Natural killer cell (primary cell): ENCODE results near the gene HELZ. TPM values are rescaled to one million over a fixed set of nuclear protein-coding genes. Genes with fewer than 3 reads are reported as not detected.

ENCODE experiments used
- ATAC-seq, 3 donors: fragments of 150-1000 bp in 2 of 3; fragments of 200-7000 bp in 1 of 3; cut with Tn5 transposase; 1 replicate in 1 of 3; 2 replicates in 2 of 3; pipeline ENCODE4 v1.10.0; 2021; ENCODE audit warnings: mild to moderate bottlenecking in 2 of 3, moderate library complexity in 2 of 3
- DNase-seq, 2 donors: peaks; one replicate each; pipeline versions ENCODE4 v3.0.0 to v3.0.0-alpha.2; 2013 to 2021; ENCODE audit warnings: mixed read lengths in 1 of 2
- H3K27ac ChIP-seq: one replicate; pipeline ENCODE4 v1.5.1; 2013; ENCODE audit warnings: mild to moderate bottlenecking, low read length
- H3K27me3 ChIP-seq: one replicate; pipeline ENCODE4 v1.6.1; 2013; ENCODE audit warnings: low read length; ENCODE audit not compliant: control insufficient read depth, insufficient read depth
- H3K36me3 ChIP-seq: one replicate; pipeline ENCODE4 v1.6.1; 2013; ENCODE audit warnings: low read length; ENCODE audit not compliant: control insufficient read depth, insufficient read depth
- H3K4me1 ChIP-seq: one replicate; pipeline ENCODE4 v1.6.1; 2013; ENCODE audit warnings: low read length; ENCODE audit not compliant: control insufficient read depth, insufficient read depth
- H3K4me3 ChIP-seq: one replicate; pipeline ENCODE4 v1.5.1; 2013; ENCODE audit warnings: low read length
- H3K9me3 ChIP-seq: one replicate; pipeline ENCODE4 v1.6.1; 2013; ENCODE audit warnings: low read length; ENCODE audit not compliant: control insufficient read depth, insufficient read depth
- H3K27ac Mint-ChIP-seq, 2 donors: one replicate each; pipeline ENCODE4 v1.8.0; 2022; ENCODE audit warnings: mild to moderate bottlenecking in 2 of 2, mixed read lengths in 2 of 2, moderate library complexity in 1 of 2
- H3K27me3 Mint-ChIP-seq, 2 donors: one replicate each; pipeline ENCODE4 v1.8.0; 2022; ENCODE audit warnings: low read depth in 2 of 2, mixed read lengths in 2 of 2
- H3K36me3 Mint-ChIP-seq: one replicate; pipeline ENCODE4 v1.8.0; 2022; ENCODE audit warnings: mixed read lengths
- H3K4me1 Mint-ChIP-seq, 2 donors: one replicate each; pipeline ENCODE4 v1.8.0; 2022; ENCODE audit warnings: mixed read lengths in 2 of 2
- H3K4me3 Mint-ChIP-seq: one replicate; pipeline ENCODE4 v1.8.0; 2022; ENCODE audit warnings: mild to moderate bottlenecking, moderate library complexity, mixed read lengths
- H3K9me3 Mint-ChIP-seq, 2 donors: one replicate each; pipeline ENCODE4 v1.8.0; 2022; ENCODE audit warnings: mixed read lengths in 2 of 2
- WGBS: methylation state at CpG from one replicate; pipeline ENCODE4 v1.1.7; 2013; ENCODE audit warnings: missing lambda C conversion rate; ENCODE audit not compliant: insufficient coverage; 5-methylcytosine and 5-hydroxymethylcytosine counted together
- intact Hi-C: fragments of 100-400 bp; cut with micrococcal nuclease; formaldehyde crosslinking; loops from one replicate; pipeline ENCODE4 v1.14.2; 2022
- total RNA-seq, 4 donors: library from RNA; stranded (reverse); fragments of 120-200 nt in 1 of 4; gene quantifications; one replicate each; pipeline versions ENCODE4 v1.2.3 to v1.2.4, GENCODE V29; 2013 to 2022
- TF ChIP-seq, protein P1 (sequence below): fragments of 200-600 bp; IDR thresholded peaks from one replicate; pipeline ENCODE4 v1.8.0; 2022; ENCODE audit warnings: antibody characterized with exemption

The HELZ gene
- total RNA-seq, 3 donors from 2014 or later (not counting 1 experiment from before 2014, with no cell fraction given), result 274 to 355 (median 292) TPM

DNA sequence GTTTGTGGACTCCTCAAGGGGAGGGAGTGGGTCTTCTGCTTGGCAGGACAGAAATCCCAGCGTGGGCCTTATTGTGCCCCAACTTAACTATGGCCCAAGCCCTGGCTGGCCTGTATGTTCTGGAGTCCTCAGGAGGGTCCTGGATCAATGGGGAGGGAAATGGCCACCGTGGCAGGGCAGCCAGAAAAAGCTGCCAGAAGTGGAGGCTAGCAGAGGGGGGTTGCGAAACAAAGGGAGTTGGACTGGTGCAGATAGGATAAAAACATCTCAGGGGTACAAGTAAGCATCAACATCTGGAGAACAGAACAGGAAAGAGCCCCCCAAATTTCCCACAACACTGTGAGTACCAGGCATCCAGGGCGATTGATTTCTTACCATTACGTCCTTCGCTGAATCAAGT, 204.3 kb downstream of the HELZ start:
- Histone ChIP-seq H3K4me3 (no peak overlapping the region), H3K4me1 (no peaks in the 10 kb centered on the region), H3K9me3 (no peaks in the 10 kb centered on the region), H3K27me3 (no peaks in the 10 kb centered on the region), H3K36me3 (no peaks in the 10 kb centered on the region), H3K27ac (no peak overlapping the region)
- WGBS, result 86% methylated on average over 6 of the region's 6 CpGs
- no peak overlapping the region for H3K4me3 Mint-ChIP-seq
- TF ChIP-seq, protein P1, sequence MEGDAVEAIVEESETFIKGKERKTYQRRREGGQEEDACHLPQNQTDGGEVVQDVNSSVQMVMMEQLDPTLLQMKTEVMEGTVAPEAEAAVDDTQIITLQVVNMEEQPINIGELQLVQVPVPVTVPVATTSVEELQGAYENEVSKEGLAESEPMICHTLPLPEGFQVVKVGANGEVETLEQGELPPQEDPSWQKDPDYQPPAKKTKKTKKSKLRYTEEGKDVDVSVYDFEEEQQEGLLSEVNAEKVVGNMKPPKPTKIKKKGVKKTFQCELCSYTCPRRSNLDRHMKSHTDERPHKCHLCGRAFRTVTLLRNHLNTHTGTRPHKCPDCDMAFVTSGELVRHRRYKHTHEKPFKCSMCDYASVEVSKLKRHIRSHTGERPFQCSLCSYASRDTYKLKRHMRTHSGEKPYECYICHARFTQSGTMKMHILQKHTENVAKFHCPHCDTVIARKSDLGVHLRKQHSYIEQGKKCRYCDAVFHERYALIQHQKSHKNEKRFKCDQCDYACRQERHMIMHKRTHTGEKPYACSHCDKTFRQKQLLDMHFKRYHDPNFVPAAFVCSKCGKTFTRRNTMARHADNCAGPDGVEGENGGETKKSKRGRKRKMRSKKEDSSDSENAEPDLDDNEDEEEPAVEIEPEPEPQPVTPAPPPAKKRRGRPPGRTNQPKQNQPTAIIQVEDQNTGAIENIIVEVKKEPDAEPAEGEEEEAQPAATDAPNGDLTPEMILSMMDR, result no peak
- no peaks in the 10 kb centered on the region for H3K4me1 Mint-ChIP-seq
- no peaks in the 10 kb centered on the region for H3K36me3 Mint-ChIP-seq
- no peak overlapping the region for H3K27ac Mint-ChIP-seq
- H3K9me3 Mint-ChIP-seq, result no peaks in the 10 kb centered on the region
- H3K27me3 Mint-ChIP-seq, result peaks cover 0 to 5% of the 10 kb centered on the region in 2 donors
- DNase-seq (no peak), ATAC-seq (no peak)
- intact Hi-C loops, result no loop called here

DNA sequence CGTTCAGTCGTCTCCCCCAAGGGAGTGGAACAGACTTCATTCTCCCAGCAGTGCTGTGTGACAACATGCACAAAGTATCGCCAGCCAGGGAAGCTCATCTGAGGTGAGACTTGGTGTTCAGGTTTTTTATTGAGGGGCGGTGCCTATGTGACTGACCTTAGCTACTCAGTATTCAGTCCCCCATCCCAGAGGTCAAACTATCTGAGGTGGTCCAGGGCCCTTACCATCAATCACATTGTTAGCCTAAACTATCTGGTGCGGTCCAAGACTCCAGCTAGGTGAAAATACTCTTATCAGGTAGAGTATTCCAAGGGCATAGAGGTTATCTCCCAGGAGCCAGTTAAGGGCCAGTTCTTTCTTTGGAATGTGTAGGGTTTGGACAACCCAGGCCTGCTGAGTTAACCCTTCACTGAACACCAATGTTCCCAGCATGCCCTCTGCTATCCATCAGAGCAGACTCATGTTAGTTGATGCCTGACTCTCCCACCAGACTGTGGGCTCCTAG, 206.1 kb downstream of the HELZ start:
- no peaks in the 10 kb centered on the region for H3K9me3 ChIP-seq
- ATAC-seq (no peak), DNase-seq (no peak)
- no peaks in the 10 kb centered on the region for H3K36me3 ChIP-seq
- intact Hi-C loops, result no loop called here
- Mint-ChIP-seq H3K9me3 (no peaks in the 10 kb centered on the region), H3K4me3 (no peak overlapping the region), H3K27me3 (peaks cover 0 to 5% of the 10 kb centered on the region in 2 donors), H3K4me1 (no peaks in the 10 kb centered on the region), H3K27ac (no peak overlapping the region), H3K36me3 (no peaks in the 10 kb centered on the region)
- TF ChIP-seq, protein P1, result no peak
- no peak overlapping the region for H3K27ac ChIP-seq
- H3K4me1 ChIP-seq, result no peaks in the 10 kb centered on the region
- 75% methylated on average over 5 of the region's 5 CpGs for WGBS
- H3K4me3 ChIP-seq, result no peak overlapping the region
- no peaks in the 10 kb centered on the region for H3K27me3 ChIP-seq

DNA sequence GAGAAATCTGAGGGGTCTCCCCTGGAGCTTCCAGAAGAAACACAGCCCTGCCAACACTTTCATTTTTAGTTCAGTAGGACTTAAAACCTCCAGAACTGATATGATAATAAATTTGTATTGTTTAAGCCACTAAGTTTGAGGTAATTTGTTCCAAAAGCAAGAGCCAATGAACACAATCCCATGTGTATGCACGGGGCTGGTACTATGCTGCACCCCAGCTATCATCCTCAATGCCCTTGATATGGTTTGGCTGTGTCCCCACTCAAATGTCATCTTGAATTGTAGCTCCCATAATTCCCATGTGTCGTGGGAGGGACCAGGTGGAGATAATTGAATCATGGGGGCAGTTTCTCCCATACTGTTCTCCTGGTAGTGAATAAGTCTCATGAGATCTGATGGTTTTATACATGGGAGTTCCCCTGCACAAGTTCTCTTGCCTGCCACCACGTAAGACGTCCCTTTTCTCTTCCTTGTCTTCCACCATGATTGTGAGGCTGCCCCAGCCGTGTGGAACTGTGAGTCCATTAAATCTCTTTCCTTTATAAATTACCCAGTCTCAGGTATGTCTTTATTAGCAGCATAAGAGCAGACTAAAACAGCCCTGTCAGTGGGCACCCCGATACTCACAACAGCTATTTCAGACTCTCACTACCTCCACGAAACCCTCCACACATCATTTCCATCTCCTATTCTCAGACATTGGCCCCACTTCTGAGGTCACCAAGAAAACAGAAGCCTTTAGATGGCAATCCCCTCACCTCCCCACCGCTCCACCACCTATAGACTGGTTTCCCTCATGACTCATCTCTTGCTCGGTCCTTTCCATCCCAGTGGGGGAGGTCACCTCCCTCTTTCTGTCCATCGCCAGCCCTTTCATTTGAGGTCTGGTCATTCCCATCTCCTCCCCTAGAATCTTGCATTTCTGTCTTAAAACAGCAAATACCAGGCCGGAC, 209.6 kb downstream of the HELZ start:
- WGBS, result 73% methylated on average over 11 of the region's 11 CpGs

More for the DNA sequence above, 209.6 kb downstream of the HELZ start:
- H3K9me3 Mint-ChIP-seq, result no peaks in the 10 kb centered on the region
- no peak overlapping the region for H3K27ac ChIP-seq
- H3K36me3 ChIP-seq, result no peaks in the 10 kb centered on the region
- H3K4me1 Mint-ChIP-seq, result no peaks in the 10 kb centered on the region
- H3K27ac Mint-ChIP-seq, result no peak overlapping the region
- DNase-seq (no peak), ATAC-seq (no peak)
- no peaks in the 10 kb centered on the region for H3K9me3 ChIP-seq
- TF ChIP-seq, protein P1, result no peak
- H3K36me3 Mint-ChIP-seq, result no peaks in the 10 kb centered on the region
- no peak overlapping the region for H3K4me3 Mint-ChIP-seq
- H3K27me3 Mint-ChIP-seq, result peaks cover 0 to 5% of the 10 kb centered on the region in 2 donors
- H3K27me3 ChIP-seq, result no peaks in the 10 kb centered on the region
- no peaks in the 10 kb centered on the region for H3K4me1 ChIP-seq
- no peak overlapping the region for H3K4me3 ChIP-seq
- intact Hi-C loops, result no loop called here
